Erythroblast (primary cell): Measurements from ENCODE around the gene SMG9.

ENCODE experiments used
- GATA1 ChIP-seq: IDR thresholded peaks from 2 replicates; pipeline ENCODE4 v1.6.1; 2011; ENCODE audit warnings: low read depth, mild to moderate bottlenecking, control low read depth, low read length, moderate library complexity
- POLR2A ChIP-seq: IDR thresholded peaks from 2 replicates; pipeline ENCODE4 v1.6.1; 2011; ENCODE audit warnings: mild to moderate bottlenecking, low read length

DNA sequence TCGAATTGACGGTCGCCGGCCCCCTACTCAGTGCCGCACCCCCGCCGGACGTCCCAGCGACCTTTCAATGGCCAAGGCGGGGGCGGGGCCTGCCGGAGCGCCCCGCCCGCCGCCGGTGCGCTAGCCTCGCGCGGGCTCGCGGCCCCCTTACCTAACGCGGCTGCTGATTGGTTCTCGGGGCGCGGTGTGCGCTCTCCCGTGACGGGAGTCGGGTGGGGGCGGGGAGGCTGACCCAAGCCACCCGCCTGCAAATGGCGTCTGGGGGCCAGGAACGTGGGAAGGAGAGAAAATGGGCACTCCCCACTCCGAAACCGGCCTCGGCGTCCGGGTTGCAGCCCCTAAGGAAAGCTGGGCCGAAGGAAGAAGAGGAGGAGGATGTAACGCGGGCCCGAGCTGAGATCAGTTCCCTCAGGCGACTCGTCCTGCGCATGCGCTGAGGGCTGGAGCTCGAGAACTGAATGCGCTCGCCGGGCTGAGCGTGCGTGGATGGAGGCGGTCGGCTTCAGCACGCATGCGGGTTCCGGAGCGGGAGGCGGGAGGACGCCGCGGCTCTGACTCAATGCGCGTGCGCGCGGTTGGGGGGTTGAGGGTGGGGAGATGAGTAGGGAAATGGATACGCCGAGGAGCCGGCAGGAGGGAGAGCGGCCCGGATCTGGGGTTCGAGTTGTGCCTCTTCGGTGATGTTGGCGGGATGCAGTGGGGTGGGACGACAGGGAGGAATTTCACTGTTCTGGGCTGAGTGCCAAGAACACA is at the start of gene SMG9:
- peak; percentile 96 for TF ChIP-seq POLR2A
- TF ChIP-seq GATA1 = no peak
